Nephron (organoid): ENCODE measurements around the gene AFF3.

Experiments used
- H3K27ac Mint-ChIP-seq, 3 experiments: 2 replicates each; pipeline ENCODE4 v1.8.0; 2020; ENCODE audit warnings: mixed read lengths in 3 of 3, mild to moderate bottlenecking in 2 of 3, moderate library complexity in 1 of 3
- H3K27me3 Mint-ChIP-seq: 2 replicates; pipeline ENCODE4 v1.8.0; 2021; ENCODE audit warnings: low read depth, mild to moderate bottlenecking, moderate library complexity, mixed read lengths
- H3K36me3 Mint-ChIP-seq: 2 replicates; pipeline ENCODE4 v1.8.0; 2020; ENCODE audit warnings: low read depth, mixed read lengths
- H3K4me1 Mint-ChIP-seq: 2 replicates; pipeline ENCODE4 v1.8.0; 2020; ENCODE audit warnings: mixed read lengths
- H3K4me3 Mint-ChIP-seq, 3 experiments: 2 replicates each; pipeline ENCODE4 v1.8.0; 2020; ENCODE audit warnings: mild to moderate bottlenecking in 3 of 3, mixed read lengths in 3 of 3, moderate library complexity in 2 of 3
- H3K9me3 Mint-ChIP-seq: 2 replicates; pipeline ENCODE4 v1.8.0; 2020; ENCODE audit warnings: mixed read lengths
- TF ChIP-seq, protein P1 (sequence below), 3 experiments: fragments of 200-600 bp; sonication (generic); IDR thresholded peaks; one replicate each; pipeline ENCODE4 v1.5.0; 2021; ENCODE audit warnings: antibody characterized with exemption in 3 of 3; ENCODE audit not compliant: unreplicated experiment in 3 of 3

AFF3 gene

DNA sequence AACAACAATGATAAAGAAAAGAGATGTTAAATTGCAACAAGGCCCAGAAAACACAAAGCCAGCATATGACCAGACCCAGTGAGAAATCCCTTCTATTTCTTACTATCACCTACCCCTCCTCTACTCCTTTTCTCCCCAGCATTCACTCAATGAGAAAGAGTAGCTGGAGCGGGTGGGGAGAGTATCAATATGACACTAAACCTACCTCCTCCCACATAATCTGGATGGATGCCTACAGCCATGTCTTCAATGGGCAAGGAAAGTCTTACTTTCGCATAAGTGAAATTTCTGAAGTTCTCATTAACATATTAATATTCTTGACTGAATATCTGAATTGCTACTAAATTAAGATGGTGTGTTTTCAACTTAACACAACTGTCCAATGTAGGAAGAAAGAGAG lies 78.2 kb downstream of the AFF3 start:
- TF ChIP-seq, protein P1, sequence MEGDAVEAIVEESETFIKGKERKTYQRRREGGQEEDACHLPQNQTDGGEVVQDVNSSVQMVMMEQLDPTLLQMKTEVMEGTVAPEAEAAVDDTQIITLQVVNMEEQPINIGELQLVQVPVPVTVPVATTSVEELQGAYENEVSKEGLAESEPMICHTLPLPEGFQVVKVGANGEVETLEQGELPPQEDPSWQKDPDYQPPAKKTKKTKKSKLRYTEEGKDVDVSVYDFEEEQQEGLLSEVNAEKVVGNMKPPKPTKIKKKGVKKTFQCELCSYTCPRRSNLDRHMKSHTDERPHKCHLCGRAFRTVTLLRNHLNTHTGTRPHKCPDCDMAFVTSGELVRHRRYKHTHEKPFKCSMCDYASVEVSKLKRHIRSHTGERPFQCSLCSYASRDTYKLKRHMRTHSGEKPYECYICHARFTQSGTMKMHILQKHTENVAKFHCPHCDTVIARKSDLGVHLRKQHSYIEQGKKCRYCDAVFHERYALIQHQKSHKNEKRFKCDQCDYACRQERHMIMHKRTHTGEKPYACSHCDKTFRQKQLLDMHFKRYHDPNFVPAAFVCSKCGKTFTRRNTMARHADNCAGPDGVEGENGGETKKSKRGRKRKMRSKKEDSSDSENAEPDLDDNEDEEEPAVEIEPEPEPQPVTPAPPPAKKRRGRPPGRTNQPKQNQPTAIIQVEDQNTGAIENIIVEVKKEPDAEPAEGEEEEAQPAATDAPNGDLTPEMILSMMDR (IDR thresholded peaks at IDR 0.05; ENCODE audit: unreplicated experiment in 3 of 3) = no peak
- Mint-ChIP-seq H3K4me1 (peaks cover 47% of the 10 kb centered on the region), H3K4me3 (no peak overlapping the region), H3K27ac (peak overlapping the region; percentile 51 to 85 (median 72)), H3K27me3 (no peaks in the 10 kb centered on the region), H3K9me3 (peaks cover 21% of the 10 kb centered on the region), H3K36me3 (peaks cover 61% of the 10 kb centered on the region)

DNA sequence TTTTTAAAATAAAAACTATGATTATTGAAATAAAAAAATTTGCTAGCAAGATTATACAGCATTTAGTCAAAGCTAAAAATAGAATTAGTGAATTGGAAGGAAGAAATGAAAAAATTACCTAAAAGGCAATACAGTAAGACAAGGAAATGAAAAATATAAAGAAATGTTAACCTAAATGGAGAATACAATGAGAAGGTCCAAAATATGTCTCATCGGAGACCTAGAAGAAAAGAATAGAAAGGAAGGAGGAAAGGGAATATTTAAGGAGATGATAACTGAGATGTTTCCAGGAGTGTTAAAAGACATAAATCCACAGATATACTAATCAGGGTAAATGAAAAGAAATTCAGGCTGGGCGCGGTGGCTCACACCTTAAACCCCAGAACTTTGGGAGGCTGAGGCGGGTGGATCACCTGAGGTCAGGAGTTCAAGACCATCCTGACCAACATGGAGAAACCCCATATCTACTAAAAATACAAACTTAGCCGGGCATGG lies 78.9 kb downstream of the AFF3 start:
- Mint-ChIP-seq H3K27me3 (no peaks in the 10 kb centered on the region), H3K4me1 (peaks cover 42% of the 10 kb centered on the region), H3K9me3 (peaks cover 21% of the 10 kb centered on the region), H3K4me3 (no peak overlapping the region), H3K36me3 (peaks cover 61% of the 10 kb centered on the region), H3K27ac (peak overlapping the region in 1 of 3 experiments; percentile 68)
- TF ChIP-seq, protein P1 (IDR thresholded peaks at IDR 0.05; ENCODE audit: unreplicated experiment in 3 of 3) = no peak

DNA sequence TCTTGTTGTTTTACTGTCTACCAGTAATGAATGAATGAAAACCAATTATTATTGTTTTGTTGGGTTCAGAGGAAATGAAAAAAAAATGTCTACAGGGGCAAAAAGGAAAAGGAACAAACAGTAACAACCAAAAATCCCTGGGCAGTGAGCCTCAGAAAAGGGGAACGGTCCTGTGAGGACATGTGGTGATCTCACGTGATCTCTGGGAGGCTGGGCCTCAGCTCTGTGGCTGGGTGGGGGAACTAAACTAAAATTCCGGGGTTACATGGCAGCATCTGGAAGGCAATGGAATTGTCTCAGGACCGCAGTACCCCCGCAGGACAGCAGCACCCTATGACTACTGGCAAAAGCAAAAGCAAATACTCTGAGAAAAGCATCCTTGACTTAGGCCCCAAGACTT lies 80.1 kb downstream of the AFF3 start:
- Mint-ChIP-seq H3K9me3 (peaks cover 21% of the 10 kb centered on the region), H3K36me3 (peaks cover 58% of the 10 kb centered on the region), H3K4me3 (no peak overlapping the region)

DNA sequence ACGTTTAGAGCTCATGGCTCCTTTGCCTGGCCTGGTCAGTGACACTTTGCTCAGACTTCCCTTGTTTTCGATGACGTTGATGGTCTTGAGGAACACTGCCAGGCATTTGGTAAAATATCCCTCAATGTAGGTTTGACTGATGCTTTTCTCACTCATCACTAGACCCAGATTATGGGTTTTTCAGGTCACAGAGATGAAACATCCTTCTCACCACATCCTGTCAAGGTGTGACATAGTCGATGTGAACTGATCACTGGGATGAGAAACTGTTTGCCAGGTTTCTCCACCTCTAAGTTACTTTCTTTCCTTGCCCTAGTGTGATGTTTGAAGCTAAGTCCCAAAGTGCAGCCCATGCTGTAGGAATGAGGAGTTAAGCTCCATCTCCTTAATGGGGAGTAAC lies 81.5 kb downstream of the AFF3 start:
- Mint-ChIP-seq H3K4me1 (peaks cover 37% of the 10 kb centered on the region), H3K9me3 (peaks cover 21% of the 10 kb centered on the region), H3K36me3 (peaks cover 66% of the 10 kb centered on the region), H3K4me3 (no peak overlapping the region), H3K27me3 (no peaks in the 10 kb centered on the region), H3K27ac (no peak overlapping the region)
- TF ChIP-seq, protein P1 (IDR thresholded peaks at IDR 0.05; ENCODE audit: unreplicated experiment in 3 of 3) = no peak

More for the DNA sequence above, 80.1 kb downstream of the AFF3 start:
- Mint-ChIP-seq H3K27ac (peak overlapping the region in 2 of 3 experiments; percentile 4 to 17), H3K4me1 (peaks cover 38% of the 10 kb centered on the region), H3K27me3 (no peaks in the 10 kb centered on the region)
- TF ChIP-seq, protein P1 (IDR thresholded peaks at IDR 0.05; ENCODE audit: unreplicated experiment in 3 of 3) = no peak

DNA sequence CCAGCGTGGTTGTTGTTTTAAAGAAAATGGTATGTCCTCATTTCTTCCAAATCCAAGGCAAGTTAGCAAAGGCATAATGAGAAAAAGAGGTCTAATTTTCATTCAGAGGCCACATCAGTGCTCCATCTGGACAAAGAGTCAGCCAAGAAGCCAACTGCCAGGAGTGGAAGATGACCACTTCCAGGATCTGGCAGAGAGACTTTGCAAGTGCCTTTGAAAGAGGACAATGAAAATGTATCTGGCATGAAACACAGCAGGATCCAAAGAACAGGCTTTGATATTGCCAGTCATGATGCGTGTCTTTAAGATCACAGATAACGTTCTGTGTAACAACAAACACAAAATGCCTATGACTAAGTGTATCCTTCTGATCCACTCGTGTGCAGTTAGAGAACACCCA lies 82.8 kb downstream of the AFF3 start:
- H3K36me3 Mint-ChIP-seq = peaks cover 68% of the 10 kb centered on the region
- H3K4me1 Mint-ChIP-seq = peaks cover 30% of the 10 kb centered on the region
- H3K4me3 Mint-ChIP-seq = no peak overlapping the region
- no peak overlapping the region for H3K27ac Mint-ChIP-seq
- TF ChIP-seq, protein P1 (IDR thresholded peaks at IDR 0.05; ENCODE audit: unreplicated experiment in 3 of 3) = no peak
- H3K27me3 Mint-ChIP-seq = no peaks in the 10 kb centered on the region
- H3K9me3 Mint-ChIP-seq = peaks cover 21% of the 10 kb centered on the region

DNA sequence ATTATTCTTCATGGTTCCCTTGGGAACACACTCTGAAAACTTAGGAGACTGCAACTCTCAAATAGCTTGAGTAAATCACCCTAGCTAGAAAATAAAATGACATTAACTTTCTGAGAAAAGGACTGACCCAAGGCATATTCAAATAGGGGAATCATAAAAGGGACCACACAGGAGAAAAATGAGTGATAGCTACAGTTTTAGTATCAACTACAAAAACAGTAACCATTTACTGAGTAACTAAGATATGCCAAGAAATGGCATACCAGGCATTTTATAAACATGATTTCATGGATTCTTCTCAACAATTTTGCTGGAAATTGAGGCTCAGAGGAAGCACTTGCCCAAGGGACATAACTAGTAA lies 84.5 kb downstream of the AFF3 start:
- H3K27me3 Mint-ChIP-seq = no peaks in the 10 kb centered on the region
- TF ChIP-seq, protein P1 (IDR thresholded peaks at IDR 0.05; ENCODE audit: unreplicated experiment in 3 of 3) = no peak

More for the DNA sequence above, 84.5 kb downstream of the AFF3 start:
- H3K4me3 Mint-ChIP-seq = no peak overlapping the region
- peaks cover 63% of the 10 kb centered on the region for H3K36me3 Mint-ChIP-seq
- H3K4me1 Mint-ChIP-seq = peaks cover 24% of the 10 kb centered on the region
- peaks cover 11% of the 10 kb centered on the region for H3K9me3 Mint-ChIP-seq
- peak overlapping the region; percentile 79 to 90 (median 88) for H3K27ac Mint-ChIP-seq
